K562 (cell line): ENCODE data around the gene TRIAP1. TPM values are rescaled to one million over a fixed set of nuclear protein-coding genes. Genes with fewer than 3 reads are reported as not detected.
A peak's percentile ranks its signal among the peaks of the same experiment; 100 is the strongest.

Experiments used
- ETV5 ChIP-seq: sonication (generic); formaldehyde crosslinking; IDR thresholded peaks from 2 replicates; pipeline ENCODE4 v1.4.0; 2020; ENCODE audit warnings: low read depth, mild to moderate bottlenecking, missing genetic modification reagents
- GATA2 ChIP-seq: sonication (generic); formaldehyde crosslinking; IDR thresholded peaks from 2 replicates; pipeline ENCODE4 v1.4.0; 2020; ENCODE audit warnings: mild to moderate bottlenecking, missing genetic modification reagents
- HIVEP1 ChIP-seq: fragments of 250-450 bp; sonication (Bioruptor Pico); IDR thresholded peaks from 2 replicates; pipeline ENCODE4 v1.4.0; 2020; ENCODE audit warnings: mild to moderate bottlenecking
- HNRNPLL ChIP-seq: fragments of 200-400 bp; formaldehyde crosslinking; IDR thresholded peaks from 2 replicates; pipeline ENCODE4 v1.6.1; 2017; ENCODE audit warnings: low read length, low read depth, mild to moderate bottlenecking; ENCODE audit not compliant: poor library complexity, severe bottlenecking
- KLF13 ChIP-seq: fragments of 450-650 bp; IDR thresholded peaks from 2 replicates; pipeline ENCODE4 v1.6.1; 2016; ENCODE audit warnings: missing genetic modification characterization, low read depth, mild to moderate bottlenecking, missing compliant biosample characterization, moderate library complexity, borderline replicate concordance
- NKRF ChIP-seq: fragments of 450-650 bp; IDR thresholded peaks from 2 replicates; pipeline ENCODE4 v1.6.1; 2016; ENCODE audit warnings: borderline replicate concordance
- PHF8 ChIP-seq: fragments of 200-600 bp; sonication (generic); IDR thresholded peaks from 2 replicates; pipeline ENCODE4 v1.6.1; 2012; ENCODE audit warnings: mixed run types, mild to moderate bottlenecking, inconsistent platforms, low read length, moderate library complexity, borderline replicate concordance
- POLR2A ChIP-seq: fragments of 450-650 bp; conservative IDR thresholded peaks from 2 replicates; pipeline ENCODE4 v1.6.1; 2016
- PTTG1 ChIP-seq: fragments of 450-650 bp; IDR thresholded peaks from 2 replicates; pipeline ENCODE4 v1.6.1; 2016; ENCODE audit warnings: low read depth, mild to moderate bottlenecking, missing genetic modification characterization, missing compliant biosample characterization
- SNIP1 ChIP-seq: fragments of 450-650 bp; IDR thresholded peaks from 2 replicates; pipeline ENCODE4 v1.7.1; 2017; ENCODE audit warnings: low read depth, mild to moderate bottlenecking
- ZNF592 ChIP-seq: fragments of 450-650 bp; IDR thresholded peaks from 2 replicates; pipeline ENCODE4 v1.6.1; 2017; ENCODE audit warnings: antibody characterized with exemption, mild to moderate bottlenecking
- polyA plus RNA-seq, 8 experiments: library from polyadenylated mRNA; depleted of rRNA in 4 of 8; stranded (reverse) in 5 of 8; unstranded in 3 of 8; fragments of >200 nt; fragmentation: Nextera tagmentation in 2 of 8; fragmentation: Illumina TruSeq in 1 of 8; extraction: Ambion mirVana in 2 of 8; extraction: Trizol in 1 of 8; gene quantifications; 2 replicates each; pipeline versions ENCODE4 v1.2.1 to v1.2.3, GENCODE V29; 2011 to 2014; ENCODE audit warnings: inconsistent platforms in 1 of 8, missing spikeins in 1 of 8
- total RNA-seq, 7 experiments: library from RNA; depleted of rRNA in 6 of 7; stranded (reverse); fragments of >200 nt in 6 of 7; fragmentation: Illumina TruSeq in 2 of 7; extraction: Trizol in 2 of 7; gene quantifications; 2 replicates each; pipeline versions ENCODE4 v1.2.1 to v1.2.3, GENCODE V29; 2011 to 2021; ENCODE audit warnings: low replicate concordance in 1 of 7
- TF ChIP-seq, protein P1 (sequence below): sonication (generic); formaldehyde crosslinking; IDR thresholded peaks from 2 replicates; pipeline ENCODE4 v1.8.0; 2023; ENCODE audit warnings: missing genetic modification reagents, mild to moderate bottlenecking, borderline replicate concordance
- TF ChIP-seq, protein P2 (sequence below): fragments of 450-650 bp; formaldehyde crosslinking; IDR thresholded peaks from 2 replicates; pipeline ENCODE4 v1.4.0; 2022; ENCODE audit warnings: mild to moderate bottlenecking, moderate library complexity

The TRIAP1 gene
- total and polyA plus RNA-seq, 9 of the 15 experiments (the other 6 are each of a cell fraction or from before 2014, with no cell fraction given), result 37.3 to 354 (median 65.4) TPM

DNA sequence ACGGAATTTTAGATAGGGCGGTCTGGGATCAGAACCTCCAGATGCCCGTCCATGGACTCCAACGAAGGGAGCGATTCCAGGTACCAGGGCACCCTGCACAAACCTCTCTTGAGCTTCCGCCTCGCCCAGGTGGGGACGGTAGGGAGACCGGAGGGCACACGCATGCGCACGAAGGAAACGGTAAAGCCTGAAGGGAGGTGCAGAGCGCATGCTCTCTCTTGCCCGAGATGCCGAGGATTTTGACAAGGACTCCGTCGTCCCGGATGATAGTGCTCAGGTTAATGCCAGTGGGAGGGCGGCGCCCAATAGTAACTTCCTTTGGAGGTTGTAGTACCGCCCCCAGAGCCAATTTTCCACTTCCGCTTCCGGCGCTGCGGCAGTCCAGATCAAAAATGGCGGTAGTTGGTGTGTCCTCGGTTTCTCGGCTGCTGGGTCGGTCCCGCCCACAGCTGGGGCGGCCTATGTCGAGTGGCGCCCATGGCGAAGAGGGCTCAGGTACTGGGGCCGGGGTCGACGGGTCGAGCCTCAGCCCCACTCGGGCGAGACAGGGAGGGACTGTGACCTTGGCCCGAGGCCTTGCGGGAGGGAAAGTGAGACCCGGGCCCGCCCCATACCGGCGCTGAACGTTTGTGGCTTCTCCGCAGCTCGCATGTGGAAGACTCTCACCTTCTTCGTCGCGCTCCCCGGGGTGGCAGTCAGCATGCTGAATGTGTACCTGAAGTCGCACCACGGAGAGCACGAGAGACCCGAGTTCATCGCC lies 8.3 kb downstream of the TRIAP1 start, which contains the start of gene COX6A1 (continued):
- TF ChIP-seq ZNF592 (no peak), ETV5 (CRISPR knock-in tag) (peak; percentile 66; the same call in 1 of the 2 replicates), PHF8 (peak; percentile 92; the same call in 1 of the 2 replicates), HIVEP1 (CRISPR knock-in tag) (no peak), GATA2 (no peak), KLF13 (tag) (peak; percentile 70; the same call in 1 of the 2 replicates), POLR2A (peak; percentile 94), PTTG1 (tag) (no peak), NKRF (peak; percentile 74), SNIP1 (no peak), HNRNPLL (peak; percentile 54)
- TF ChIP-seq, protein P1, sequence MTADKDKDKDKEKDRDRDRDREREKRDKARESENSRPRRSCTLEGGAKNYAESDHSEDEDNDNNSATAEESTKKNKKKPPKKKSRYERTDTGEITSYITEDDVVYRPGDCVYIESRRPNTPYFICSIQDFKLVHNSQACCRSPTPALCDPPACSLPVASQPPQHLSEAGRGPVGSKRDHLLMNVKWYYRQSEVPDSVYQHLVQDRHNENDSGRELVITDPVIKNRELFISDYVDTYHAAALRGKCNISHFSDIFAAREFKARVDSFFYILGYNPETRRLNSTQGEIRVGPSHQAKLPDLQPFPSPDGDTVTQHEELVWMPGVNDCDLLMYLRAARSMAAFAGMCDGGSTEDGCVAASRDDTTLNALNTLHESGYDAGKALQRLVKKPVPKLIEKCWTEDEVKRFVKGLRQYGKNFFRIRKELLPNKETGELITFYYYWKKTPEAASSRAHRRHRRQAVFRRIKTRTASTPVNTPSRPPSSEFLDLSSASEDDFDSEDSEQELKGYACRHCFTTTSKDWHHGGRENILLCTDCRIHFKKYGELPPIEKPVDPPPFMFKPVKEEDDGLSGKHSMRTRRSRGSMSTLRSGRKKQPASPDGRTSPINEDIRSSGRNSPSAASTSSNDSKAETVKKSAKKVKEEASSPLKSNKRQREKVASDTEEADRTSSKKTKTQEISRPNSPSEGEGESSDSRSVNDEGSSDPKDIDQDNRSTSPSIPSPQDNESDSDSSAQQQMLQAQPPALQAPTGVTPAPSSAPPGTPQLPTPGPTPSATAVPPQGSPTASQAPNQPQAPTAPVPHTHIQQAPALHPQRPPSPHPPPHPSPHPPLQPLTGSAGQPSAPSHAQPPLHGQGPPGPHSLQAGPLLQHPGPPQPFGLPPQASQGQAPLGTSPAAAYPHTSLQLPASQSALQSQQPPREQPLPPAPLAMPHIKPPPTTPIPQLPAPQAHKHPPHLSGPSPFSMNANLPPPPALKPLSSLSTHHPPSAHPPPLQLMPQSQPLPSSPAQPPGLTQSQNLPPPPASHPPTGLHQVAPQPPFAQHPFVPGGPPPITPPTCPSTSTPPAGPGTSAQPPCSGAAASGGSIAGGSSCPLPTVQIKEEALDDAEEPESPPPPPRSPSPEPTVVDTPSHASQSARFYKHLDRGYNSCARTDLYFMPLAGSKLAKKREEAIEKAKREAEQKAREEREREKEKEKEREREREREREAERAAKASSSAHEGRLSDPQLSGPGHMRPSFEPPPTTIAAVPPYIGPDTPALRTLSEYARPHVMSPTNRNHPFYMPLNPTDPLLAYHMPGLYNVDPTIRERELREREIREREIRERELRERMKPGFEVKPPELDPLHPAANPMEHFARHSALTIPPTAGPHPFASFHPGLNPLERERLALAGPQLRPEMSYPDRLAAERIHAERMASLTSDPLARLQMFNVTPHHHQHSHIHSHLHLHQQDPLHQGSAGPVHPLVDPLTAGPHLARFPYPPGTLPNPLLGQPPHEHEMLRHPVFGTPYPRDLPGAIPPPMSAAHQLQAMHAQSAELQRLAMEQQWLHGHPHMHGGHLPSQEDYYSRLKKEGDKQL, result no peak
- TF ChIP-seq, protein P2, sequence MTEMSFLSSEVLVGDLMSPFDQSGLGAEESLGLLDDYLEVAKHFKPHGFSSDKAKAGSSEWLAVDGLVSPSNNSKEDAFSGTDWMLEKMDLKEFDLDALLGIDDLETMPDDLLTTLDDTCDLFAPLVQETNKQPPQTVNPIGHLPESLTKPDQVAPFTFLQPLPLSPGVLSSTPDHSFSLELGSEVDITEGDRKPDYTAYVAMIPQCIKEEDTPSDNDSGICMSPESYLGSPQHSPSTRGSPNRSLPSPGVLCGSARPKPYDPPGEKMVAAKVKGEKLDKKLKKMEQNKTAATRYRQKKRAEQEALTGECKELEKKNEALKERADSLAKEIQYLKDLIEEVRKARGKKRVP (CRISPR knock-in tag), result no peak
